HepG2 (cell line): ENCODE measurements around the gene BRCA1. TPM values are rescaled to one million over a fixed set of nuclear protein-coding genes. Genes with fewer than 3 reads are reported as not detected.

Source experiments
- ERF ChIP-seq: IDR thresholded peaks from 2 replicates; pipeline ENCODE4 v1.6.1; 2018; ENCODE audit warnings: missing biosample characterization, missing genetic modification reagents
- HMGA1 ChIP-seq: sonication (generic); formaldehyde crosslinking; conservative IDR thresholded peaks from 2 replicates; pipeline ENCODE4 v1.4.0; 2020; ENCODE audit warnings: missing genetic modification reagents
- HOXA5 ChIP-seq: sonication (generic); formaldehyde crosslinking; IDR thresholded peaks from 2 replicates; pipeline ENCODE4 v1.4.0; 2020; ENCODE audit warnings: missing genetic modification reagents
- POLR2G ChIP-seq: fragments of 200-400 bp; formaldehyde crosslinking; IDR thresholded peaks from 2 replicates; pipeline ENCODE4 v1.6.1; 2018; ENCODE audit warnings: mild to moderate bottlenecking, low read depth, low read length, moderate library complexity
- RELA ChIP-seq: sonication (generic); formaldehyde crosslinking; IDR thresholded peaks from 2 replicates; pipeline ENCODE4 v1.4.0; 2020; ENCODE audit warnings: missing genetic modification reagents
- SP5 ChIP-seq: IDR thresholded peaks from 2 replicates; pipeline ENCODE4 v1.6.1; 2016; ENCODE audit warnings: low read depth, borderline replicate concordance
- TBX3 ChIP-seq: fragments of 450-650 bp; IDR thresholded peaks from 2 replicates; pipeline ENCODE4 v1.6.1; 2017; ENCODE audit warnings: antibody characterized with exemption, mild to moderate bottlenecking, inconsistent platforms, borderline replicate concordance
- polyA plus RNA-seq, 8 experiments: library from polyadenylated mRNA; depleted of rRNA in 3 of 8; stranded (reverse) in 7 of 8; unstranded in 1 of 8; fragments of >200 nt; fragmentation: Illumina TruSeq in 4 of 8; extraction: Trizol in 4 of 8; gene quantifications; 2 replicates each; pipeline versions ENCODE4 v1.2.1 to v1.2.3, GENCODE V29; 2011 to 2016; ENCODE audit warnings: low read depth in 4 of 8, missing spikeins in 1 of 8, mixed read lengths in 1 of 8; ENCODE audit not compliant: insufficient read depth in 1 of 8
- total RNA-seq, 5 experiments: library from RNA; depleted of rRNA; stranded (reverse); fragments of >200 nt; fragmentation: Illumina TruSeq; extraction: Trizol; gene quantifications; 2 replicates each; pipeline ENCODE4 v1.2.3, GENCODE V29; 2016; ENCODE audit warnings: low read depth in 1 of 5
- TF ChIP-seq, protein P1 (sequence below): sonication (generic); formaldehyde crosslinking; IDR thresholded peaks from 2 replicates; pipeline ENCODE4 v1.4.0; 2020; ENCODE audit warnings: missing genetic modification reagents
- TF ChIP-seq, protein P2 (sequence below): sonication (generic); formaldehyde crosslinking; IDR thresholded peaks from 2 replicates; pipeline ENCODE4 v1.4.0; 2020; ENCODE audit warnings: missing genetic modification reagents, borderline replicate concordance
- TF ChIP-seq, protein P3 (sequence below): IDR thresholded peaks from 2 replicates; pipeline ENCODE4 v1.6.1; 2016; ENCODE audit warnings: missing compliant biosample characterization, missing genetic modification reagents, borderline replicate concordance
- TF ChIP-seq, protein P4 (sequence below): sonication (generic); formaldehyde crosslinking; IDR thresholded peaks from 2 replicates; pipeline ENCODE4 v1.4.0; 2020; ENCODE audit warnings: missing genetic modification reagents
- TF ChIP-seq, protein P5 (sequence below), 2 experiments: sonication (generic) in 1 of 2; formaldehyde crosslinking in 1 of 2; IDR thresholded peaks; 2 replicates each; pipeline versions ENCODE4 v1.5.1 to v1.6.1; 2011 to 2020; ENCODE audit warnings: borderline replicate concordance in 1 of 2, low read depth in 1 of 2, low read length in 1 of 2, mild to moderate bottlenecking in 1 of 2, missing genetic modification reagents in 1 of 2, moderate library complexity in 1 of 2

Gene BRCA1
- total and polyA plus RNA-seq, 2 of the 13 experiments (the other 11 are each of a cell fraction or from before 2014, with no cell fraction given), result 13.3 to 37.5 TPM

DNA sequence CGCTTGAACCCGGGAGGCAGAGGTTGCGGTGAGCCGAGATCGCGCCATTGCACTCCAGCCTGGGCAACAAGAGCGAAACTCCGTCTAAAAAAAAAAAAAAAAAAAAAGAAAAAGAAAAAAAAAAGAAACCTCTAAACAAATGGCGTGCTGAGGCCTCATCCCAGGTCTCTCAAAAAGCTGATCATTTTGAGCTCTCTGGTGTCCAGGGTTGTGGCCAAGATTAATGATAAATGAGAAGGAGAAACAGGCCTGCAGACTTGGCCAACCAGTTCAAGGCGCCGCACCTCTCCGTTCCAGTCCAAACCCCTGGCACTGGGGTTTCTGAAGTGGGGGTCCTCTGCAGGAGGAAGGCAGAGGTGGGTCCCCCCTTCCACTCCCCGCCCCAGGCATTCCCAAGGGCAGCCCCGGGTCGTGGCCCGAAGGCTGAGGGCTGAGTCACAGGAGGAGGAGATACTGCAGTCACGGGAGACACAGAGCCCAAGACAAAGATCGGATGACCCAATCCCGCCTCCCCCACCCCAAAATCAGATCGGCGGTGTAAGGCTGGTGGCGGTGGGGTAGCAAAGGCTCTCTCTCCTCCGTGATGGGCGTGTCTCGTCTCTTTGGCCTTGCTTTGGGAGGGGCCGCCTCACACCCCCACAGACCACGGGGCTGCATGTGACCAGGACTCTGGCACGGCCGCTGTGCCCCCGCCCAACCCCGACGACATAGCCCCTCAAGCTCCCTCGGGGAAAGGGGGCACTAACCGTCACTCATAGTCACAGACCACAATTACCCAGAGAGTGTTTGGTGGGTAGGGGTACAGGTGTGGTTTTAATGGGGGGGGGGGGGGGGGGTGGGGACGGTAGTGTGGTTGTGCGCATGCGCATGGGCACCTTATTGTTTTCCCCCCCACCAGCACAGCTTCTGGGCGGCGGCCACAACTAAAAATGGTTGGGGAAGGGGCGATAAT lies 104.1 kb downstream of the BRCA1 start (continued):
- TF ChIP-seq, protein P1, sequence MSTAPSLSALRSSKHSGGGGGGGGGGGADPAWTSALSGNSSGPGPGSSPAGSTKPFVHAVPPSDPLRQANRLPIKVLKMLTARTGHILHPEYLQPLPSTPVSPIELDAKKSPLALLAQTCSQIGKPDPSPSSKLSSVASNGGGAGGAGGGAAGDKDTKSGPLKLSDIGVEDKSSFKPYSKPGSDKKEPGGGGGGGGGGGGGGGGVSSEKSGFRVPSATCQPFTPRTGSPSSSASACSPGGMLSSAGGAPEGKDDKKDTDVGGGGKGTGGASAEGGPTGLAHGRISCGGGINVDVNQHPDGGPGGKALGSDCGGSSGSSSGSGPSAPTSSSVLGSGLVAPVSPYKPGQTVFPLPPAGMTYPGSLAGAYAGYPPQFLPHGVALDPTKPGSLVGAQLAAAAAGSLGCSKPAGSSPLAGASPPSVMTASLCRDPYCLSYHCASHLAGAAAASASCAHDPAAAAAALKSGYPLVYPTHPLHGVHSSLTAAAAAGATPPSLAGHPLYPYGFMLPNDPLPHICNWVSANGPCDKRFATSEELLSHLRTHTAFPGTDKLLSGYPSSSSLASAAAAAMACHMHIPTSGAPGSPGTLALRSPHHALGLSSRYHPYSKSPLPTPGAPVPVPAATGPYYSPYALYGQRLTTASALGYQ, result peak; percentile 12; the same call in 1 of the 2 replicates
- TF ChIP-seq, protein P2, sequence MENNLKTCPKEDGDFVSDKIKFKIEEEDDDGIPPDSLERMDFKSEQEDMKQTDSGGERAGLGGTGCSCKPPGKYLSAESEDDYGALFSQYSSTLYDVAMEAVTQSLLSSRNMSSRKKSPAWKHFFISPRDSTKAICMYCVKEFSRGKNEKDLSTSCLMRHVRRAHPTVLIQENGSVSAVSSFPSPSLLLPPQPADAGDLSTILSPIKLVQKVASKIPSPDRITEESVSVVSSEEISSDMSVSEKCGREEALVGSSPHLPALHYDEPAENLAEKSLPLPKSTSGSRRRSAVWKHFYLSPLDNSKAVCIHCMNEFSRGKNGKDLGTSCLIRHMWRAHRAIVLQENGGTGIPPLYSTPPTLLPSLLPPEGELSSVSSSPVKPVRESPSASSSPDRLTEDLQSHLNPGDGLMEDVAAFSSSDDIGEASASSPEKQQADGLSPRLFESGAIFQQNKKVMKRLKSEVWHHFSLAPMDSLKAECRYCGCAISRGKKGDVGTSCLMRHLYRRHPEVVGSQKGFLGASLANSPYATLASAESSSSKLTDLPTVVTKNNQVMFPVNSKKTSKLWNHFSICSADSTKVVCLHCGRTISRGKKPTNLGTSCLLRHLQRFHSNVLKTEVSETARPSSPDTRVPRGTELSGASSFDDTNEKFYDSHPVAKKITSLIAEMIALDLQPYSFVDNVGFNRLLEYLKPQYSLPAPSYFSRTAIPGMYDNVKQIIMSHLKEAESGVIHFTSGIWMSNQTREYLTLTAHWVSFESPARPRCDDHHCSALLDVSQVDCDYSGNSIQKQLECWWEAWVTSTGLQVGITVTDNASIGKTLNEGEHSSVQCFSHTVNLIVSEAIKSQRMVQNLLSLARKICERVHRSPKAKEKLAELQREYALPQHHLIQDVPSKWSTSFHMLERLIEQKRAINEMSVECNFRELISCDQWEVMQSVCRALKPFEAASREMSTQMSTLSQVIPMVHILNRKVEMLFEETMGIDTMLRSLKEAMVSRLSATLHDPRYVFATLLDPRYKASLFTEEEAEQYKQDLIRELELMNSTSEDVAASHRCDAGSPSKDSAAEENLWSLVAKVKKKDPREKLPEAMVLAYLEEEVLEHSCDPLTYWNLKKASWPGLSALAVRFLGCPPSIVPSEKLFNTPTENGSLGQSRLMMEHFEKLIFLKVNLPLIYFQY (CRISPR knock-in tag), result peak; percentile 37; the same call in 1 of the 2 replicates
- TF ChIP-seq SP5 (CRISPR knock-in tag) (peak; percentile 77), TBX3 (peak; percentile 23; the same call in 1 of the 2 replicates), ERF (peak; percentile 26; the same call in 1 of the 2 replicates), HMGA1 (CRISPR knock-in tag) (no peak), HOXA5 (CRISPR knock-in tag) (0 out of 2 replicates have a peak, but pooled peaks have one; percentile 54), POLR2G (peak; percentile 63), RELA (no peak)
- TF ChIP-seq, protein P3, sequence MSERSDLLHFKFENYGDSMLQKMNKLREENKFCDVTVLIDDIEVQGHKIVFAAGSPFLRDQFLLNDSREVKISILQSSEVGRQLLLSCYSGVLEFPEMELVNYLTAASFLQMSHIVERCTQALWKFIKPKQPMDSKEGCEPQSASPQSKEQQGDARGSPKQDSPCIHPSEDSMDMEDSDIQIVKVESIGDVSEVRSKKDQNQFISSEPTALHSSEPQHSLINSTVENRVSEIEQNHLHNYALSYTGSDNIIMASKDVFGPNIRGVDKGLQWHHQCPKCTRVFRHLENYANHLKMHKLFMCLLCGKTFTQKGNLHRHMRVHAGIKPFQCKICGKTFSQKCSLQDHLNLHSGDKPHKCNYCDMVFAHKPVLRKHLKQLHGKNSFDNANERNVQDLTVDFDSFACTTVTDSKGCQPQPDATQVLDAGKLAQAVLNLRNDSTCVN (CRISPR knock-in tag), result peak; percentile 60; the same call in 1 of the 2 replicates
- TF ChIP-seq, protein P4, sequence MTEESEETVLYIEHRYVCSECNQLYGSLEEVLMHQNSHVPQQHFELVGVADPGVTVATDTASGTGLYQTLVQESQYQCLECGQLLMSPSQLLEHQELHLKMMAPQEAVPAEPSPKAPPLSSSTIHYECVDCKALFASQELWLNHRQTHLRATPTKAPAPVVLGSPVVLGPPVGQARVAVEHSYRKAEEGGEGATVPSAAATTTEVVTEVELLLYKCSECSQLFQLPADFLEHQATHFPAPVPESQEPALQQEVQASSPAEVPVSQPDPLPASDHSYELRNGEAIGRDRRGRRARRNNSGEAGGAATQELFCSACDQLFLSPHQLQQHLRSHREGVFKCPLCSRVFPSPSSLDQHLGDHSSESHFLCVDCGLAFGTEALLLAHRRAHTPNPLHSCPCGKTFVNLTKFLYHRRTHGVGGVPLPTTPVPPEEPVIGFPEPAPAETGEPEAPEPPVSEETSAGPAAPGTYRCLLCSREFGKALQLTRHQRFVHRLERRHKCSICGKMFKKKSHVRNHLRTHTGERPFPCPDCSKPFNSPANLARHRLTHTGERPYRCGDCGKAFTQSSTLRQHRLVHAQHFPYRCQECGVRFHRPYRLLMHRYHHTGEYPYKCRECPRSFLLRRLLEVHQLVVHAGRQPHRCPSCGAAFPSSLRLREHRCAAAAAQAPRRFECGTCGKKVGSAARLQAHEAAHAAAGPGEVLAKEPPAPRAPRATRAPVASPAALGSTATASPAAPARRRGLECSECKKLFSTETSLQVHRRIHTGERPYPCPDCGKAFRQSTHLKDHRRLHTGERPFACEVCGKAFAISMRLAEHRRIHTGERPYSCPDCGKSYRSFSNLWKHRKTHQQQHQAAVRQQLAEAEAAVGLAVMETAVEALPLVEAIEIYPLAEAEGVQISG, result 0 out of 2 replicates have a peak, but pooled peaks have one; percentile 5
- TF ChIP-seq, protein P5, sequence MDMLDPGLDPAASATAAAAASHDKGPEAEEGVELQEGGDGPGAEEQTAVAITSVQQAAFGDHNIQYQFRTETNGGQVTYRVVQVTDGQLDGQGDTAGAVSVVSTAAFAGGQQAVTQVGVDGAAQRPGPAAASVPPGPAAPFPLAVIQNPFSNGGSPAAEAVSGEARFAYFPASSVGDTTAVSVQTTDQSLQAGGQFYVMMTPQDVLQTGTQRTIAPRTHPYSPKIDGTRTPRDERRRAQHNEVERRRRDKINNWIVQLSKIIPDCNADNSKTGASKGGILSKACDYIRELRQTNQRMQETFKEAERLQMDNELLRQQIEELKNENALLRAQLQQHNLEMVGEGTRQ (IDR thresholded peaks at IDR 0.05; ENCODE audit: low read depth, low read length), result no peak
- TF ChIP-seq, protein P5 (CRISPR knock-in tag; IDR thresholded peaks at IDR 0.05; ENCODE audit: borderline replicate concordance), result no peak
- TF ChIP-seq, all 625 proteins: peak for 129
